NCI-H1436 (cell line): ENCODE measurements around the gene BCL2L12.
"Not testable (repeated sequence)": the region's sequence is repeated elsewhere in the genome, so short reads cannot be mapped to it uniquely, and the experiment has no call there.

Source experiments
- DNase-seq: peaks from one replicate; lab custom pipeline; 2025; lab: John Stamatoyannopoulos, UW

The BCL2L12 gene

DNA sequence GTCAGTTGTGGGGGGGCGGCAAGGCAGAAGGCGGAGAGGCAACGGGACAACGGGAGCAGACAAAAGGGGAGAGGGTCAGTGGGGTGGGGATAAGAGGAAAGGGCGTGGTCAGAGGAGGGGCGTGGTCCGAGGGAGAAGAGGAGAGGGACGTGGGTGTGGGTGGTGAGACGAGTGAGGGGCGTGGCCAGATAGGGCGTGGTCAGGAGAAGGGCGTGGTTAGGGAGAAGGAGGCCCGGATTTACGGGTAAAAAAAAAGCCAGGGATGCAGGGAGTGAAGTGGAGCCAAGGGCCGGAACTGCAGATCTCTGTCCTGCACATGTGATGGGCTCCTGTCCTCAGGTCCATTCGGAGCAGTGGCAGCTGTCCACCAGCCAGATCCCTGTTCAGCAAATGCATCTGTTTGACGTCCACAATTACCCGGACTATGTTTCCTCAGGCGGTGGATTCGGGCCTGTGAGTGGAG lies 46.7 kb downstream of the BCL2L12 start:
- DNase-seq: no peak

GRCh38 chr19:49713236-49713845 lies 47.6 kb downstream of the BCL2L12 start:
- DNase-seq: no peak

DNA sequence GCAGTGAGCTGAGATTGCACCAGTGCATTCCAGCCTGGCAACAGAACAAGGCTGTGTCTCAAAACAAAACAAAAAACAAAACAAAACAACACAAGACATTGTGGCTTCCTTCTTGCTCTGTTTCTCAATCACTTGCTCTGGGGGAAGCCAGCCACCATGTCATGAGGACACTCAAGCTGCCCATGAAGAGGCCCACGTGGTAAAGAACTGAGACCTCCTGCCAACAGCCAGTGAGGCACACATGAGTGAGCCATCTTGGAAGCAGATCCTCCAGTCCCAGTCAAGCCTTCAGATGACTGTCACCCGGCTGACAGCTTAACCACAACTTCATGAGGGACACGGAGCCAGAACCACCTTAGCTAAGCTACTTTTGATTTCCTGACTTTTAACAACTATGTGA lies 50.4 kb downstream of the BCL2L12 start:
- no peak for DNase-seq

GRCh38 chr19:49718511-49718910 lies 52.8 kb downstream of the BCL2L12 start:
- DNase-seq: no peak

- DNase-seq: no peak
These were observed 53.3 kb downstream of the BCL2L12 start for GRCh38 chr19:49718991-49719390.

GRCh38 chr19:49719420-49719819 lies 53.7 kb downstream of the BCL2L12 start:
- DNase-seq: not testable (repeated sequence)
